HCT116 (cell line): ENCODE measurements around the gene NEURL1B. TPM values are rescaled to one million over a fixed set of nuclear protein-coding genes. Genes with fewer than 3 reads are reported as not detected.

Experiments used
- ATAC-seq: fragments of 200-7000 bp; cut with Tn5 transposase; 2 replicates; pipeline ENCODE4 v1.9.1; 2020; ENCODE audit warnings: mild to moderate bottlenecking, moderate library complexity
- BruUV-seq: library from RNA; stranded (reverse); fragments of 400-500 nt; replicated peaks from 2 replicates; lab custom pipeline; 2021; lab: Mats Ljungman, UMichigan
- CTCF ChIA-PET: fragments of 300-600 bp; sonication (Branson Sonifier 250); formaldehyde crosslinking; loops from one replicate; lab custom pipeline; 2021; ENCODE audit warnings: antibody characterized with exemption; lab: Charles Lee
- POLR2A ChIA-PET: fragments of 300-600, 350-600 bp; sonication (Branson Sonifier 250); formaldehyde crosslinking; loops from one replicate; lab custom pipeline; 2021; ENCODE audit warnings: antibody characterized with exemption; lab: Charles Lee
- RAD21 ChIA-PET, 2 experiments: fragments of 300-600 bp; sonication (Branson Sonifier 250); formaldehyde crosslinking; loops; one replicate each; lab custom pipeline; 2023; ENCODE audit warnings: low total read pairs in 2 of 2; ENCODE audit not compliant: uncharacterized antibody in 2 of 2, unreplicated experiment in 2 of 2, low non-redundant PET in 1 of 2; lab: Charles Lee
- DNase-seq: peaks from one replicate; pipeline ENCODE4 v3.0.0-alpha.2; 2010; ENCODE audit warnings: low read depth, low spot score
- H2AFZ ChIP-seq: fragments of 200-600 bp; shearing (Covaris generic), sonication (generic); 2 replicates; pipeline ENCODE4 v1.6.1; 2017; ENCODE audit warnings: low read depth, mixed run types, mixed read lengths, antibody characterized with exemption, low read length; ENCODE audit not compliant: poor library complexity, severe bottlenecking
- H3K27ac ChIP-seq: 2 replicates; pipeline ENCODE4 v1.5.1; 2012; ENCODE audit warnings: low read depth, low read length
- H3K27me3 ChIP-seq: fragments of 200-600 bp; sonication (generic); 2 replicates; pipeline ENCODE4 v1.6.1; 2016; ENCODE audit warnings: mixed run types, low read length, mixed read lengths; ENCODE audit not compliant: insufficient read depth
- H3K36me3 ChIP-seq, 2 experiments: fragments of 200-500 bp in 1 of 2; fragments of 200-600 bp in 1 of 2; sonication (Bioruptor generic) in 1 of 2; sonication (generic) in 1 of 2; 2 replicates each; pipeline versions ENCODE4 v1.5.1 to v1.6.1; 2014 to 2016; ENCODE audit warnings: low read length in 2 of 2, inconsistent platforms in 1 of 2, mixed read lengths in 1 of 2, mixed run types in 1 of 2; ENCODE audit not compliant: insufficient read depth in 2 of 2, control insufficient read depth in 1 of 2
- H3K4me1 ChIP-seq, 2 experiments: fragments of 200-600 bp in 1 of 2; sonication (generic) in 1 of 2; 2 replicates each; pipeline versions ENCODE4 v1.5.1 to v1.6.1; 2012 to 2017; ENCODE audit warnings: low read length in 2 of 2, inconsistent platforms in 1 of 2, mild to moderate bottlenecking in 1 of 2, mixed read lengths in 1 of 2, mixed run types in 1 of 2, moderate library complexity in 1 of 2; ENCODE audit not compliant: insufficient read depth in 2 of 2, control insufficient read depth in 1 of 2
- H3K4me2 ChIP-seq: fragments of 200-600 bp; sonication (generic); 2 replicates; pipeline ENCODE4 v1.6.1; 2017; ENCODE audit warnings: mixed run types, low read length, mixed read lengths
- H3K4me3 ChIP-seq, 2 experiments: fragments of 200-600 bp in 1 of 2; sonication (generic) in 1 of 2; replicated peaks in 1 of 2; 2 replicates each; pipeline ENCODE4 v1.5.1; 2011 to 2016; ENCODE audit warnings: low read length in 2 of 2, control low read depth in 1 of 2, low read depth in 1 of 2, mild to moderate bottlenecking in 1 of 2, mixed read lengths in 1 of 2, mixed run types in 1 of 2
- H3K79me2 ChIP-seq: fragments of 200-600 bp; sonication (generic); 2 replicates; pipeline ENCODE4 v1.6.1; 2017; ENCODE audit warnings: mild to moderate bottlenecking, mixed run types, low read length, moderate library complexity, mixed read lengths; ENCODE audit not compliant: insufficient read depth
- H3K9ac ChIP-seq: fragments of 200-600 bp; sonication (generic); 2 replicates; pipeline ENCODE4 v1.6.1; 2016; ENCODE audit warnings: low read length, mixed read lengths
- H3K9me2 ChIP-seq: fragments of 200-600 bp; sonication (generic), shearing (Covaris generic); 2 replicates; pipeline ENCODE4 v1.6.1; 2017; ENCODE audit warnings: mixed run types, mild to moderate bottlenecking, moderate library complexity; ENCODE audit not compliant: insufficient read depth
- H3K9me3 ChIP-seq, 2 experiments: fragments of 200-500 bp in 1 of 2; fragments of 200-600 bp in 1 of 2; sonication (Bioruptor generic) in 1 of 2; sonication (generic) in 1 of 2; 2 replicates each; pipeline ENCODE4 v1.6.1; 2014 to 2017; ENCODE audit warnings: low read length in 2 of 2, mixed read lengths in 2 of 2, inconsistent platforms in 1 of 2, low read depth in 1 of 2, mild to moderate bottlenecking in 1 of 2, mixed run types in 1 of 2, moderate library complexity in 1 of 2; ENCODE audit not compliant: control insufficient read depth in 1 of 2, insufficient read depth in 1 of 2
- H4K20me1 ChIP-seq: fragments of 200-600 bp; sonication (generic), shearing (Covaris generic); 2 replicates; pipeline ENCODE4 v1.6.1; 2017; ENCODE audit warnings: mixed run types, mild to moderate bottlenecking, moderate library complexity; ENCODE audit not compliant: insufficient read depth
- ATF3 ChIP-seq: IDR thresholded peaks from 2 replicates; pipeline ENCODE4 v1.6.1; 2012
- CEBPB ChIP-seq: IDR thresholded peaks from 2 replicates; pipeline ENCODE4 v1.6.1; 2012; ENCODE audit warnings: low read depth
- EGR1 ChIP-seq: IDR thresholded peaks from 2 replicates; pipeline ENCODE4 v1.6.1; 2012; ENCODE audit warnings: low read depth
- ELF1 ChIP-seq: IDR thresholded peaks from 2 replicates; pipeline ENCODE4 v1.6.1; 2012; ENCODE audit warnings: low read depth, borderline replicate concordance
- EZH2 ChIP-seq: fragments of 200-600 bp; sonication (generic); IDR thresholded peaks from 2 replicates; pipeline ENCODE4 v1.6.1; 2017; ENCODE audit warnings: antibody characterized with exemption, mixed run types
- EZH2phosphoT487 ChIP-seq: fragments of 200-600 bp; IDR thresholded peaks from 2 replicates; pipeline ENCODE4 v1.6.1; 2018; ENCODE audit warnings: antibody characterized with exemption, borderline replicate concordance
- FOSL1 ChIP-seq: IDR thresholded peaks from 2 replicates; pipeline ENCODE4 v1.6.1; 2012; ENCODE audit warnings: low read depth
- JUND ChIP-seq: IDR thresholded peaks from 2 replicates; pipeline ENCODE4 v1.6.1; 2012
- POLR2A ChIP-seq: IDR thresholded peaks from 2 replicates; pipeline ENCODE4 v1.7.0; 2011; ENCODE audit warnings: borderline replicate concordance; ENCODE audit not compliant: insufficient read depth, insufficient read length; ENCODE audit errors: extremely low read depth
- POLR2AphosphoS5 ChIP-seq: IDR thresholded peaks from 2 replicates; pipeline ENCODE4 v1.6.1; 2011; ENCODE audit warnings: mild to moderate bottlenecking, low read depth, low read length, moderate library complexity
- SIN3A ChIP-seq: IDR thresholded peaks from 2 replicates; pipeline ENCODE4 v1.6.1; 2012; ENCODE audit warnings: low read depth
- SP1 ChIP-seq: IDR thresholded peaks from 2 replicates; pipeline ENCODE4 v1.6.1; 2012; ENCODE audit warnings: low read depth
- SRF ChIP-seq: IDR thresholded peaks from 2 replicates; pipeline ENCODE4 v1.6.1; 2012; ENCODE audit warnings: low read depth
- YY1 ChIP-seq: IDR thresholded peaks from 2 replicates; pipeline ENCODE4 v1.6.1; 2011; ENCODE audit warnings: low read length, low read depth, moderate library complexity, mild to moderate bottlenecking; ENCODE audit not compliant: insufficient replicate concordance; ENCODE audit errors: extremely low read depth
- ZNF274 ChIP-seq: fragments of 200-500 bp; sonication (Bioruptor generic); IDR thresholded peaks from 2 replicates; pipeline ENCODE4 v1.6.1; 2014; ENCODE audit warnings: mild to moderate bottlenecking, low read depth, low read length, inconsistent platforms
- intact Hi-C: fragments of 100-400 bp; cut with micrococcal nuclease; formaldehyde crosslinking; loops from 2 replicates; pipeline ENCODE4 v1.10.0; 2022
- total RNA-seq: library from RNA; stranded (reverse); gene quantifications from one replicate; pipeline ENCODE4 v1.2.1, GENCODE V29; 2021; ENCODE audit not compliant: unreplicated experiment
- TF ChIP-seq, protein P1 (sequence below): IDR thresholded peaks from 2 replicates; pipeline ENCODE4 v1.6.1; 2011; ENCODE audit warnings: mild to moderate bottlenecking, low read length, moderate library complexity; ENCODE audit not compliant: insufficient replicate concordance; ENCODE audit errors: extremely low read depth

NEURL1B gene
- total RNA-seq, 1 experiment from 2014 or later: 5.8 TPM

- no peak for DNase-seq
- intact Hi-C loops: no loop called here
- Histone ChIP-seq H3K27me3 (no peaks in the 10 kb centered on the region), H3K79me2 (no peaks in the 10 kb centered on the region), H3K4me1 (peaks cover 0 to 9% of the 10 kb centered on the region in 2 experiments; a peak in 1 of 4 replicates), H3K4me3 (no peak overlapping the region), H3K9me2 (no peaks in the 10 kb centered on the region), H3K9ac (no peak overlapping the region), H3K27ac (no peak overlapping the region), H3K4me2 (no peak overlapping the region), H2AFZ (no peak overlapping the region), H3K36me3 (no peaks in the 10 kb centered on the region), H4K20me1 (no peaks in the 10 kb centered on the region), H3K9me3 (no peaks in the 10 kb centered on the region)
- ChIA-PET RAD21 (no interaction called here), CTCF (no interaction called here), POLR2A (no interaction called here)
- ATAC-seq: no peak
- BruUV-seq: no TSS peak
- TF ChIP-seq ATF3 (no peak), EZH2 (no peak), SIN3A (no peak), SRF (no peak), ELF1 (no peak), YY1 (no peak), SP1 (no peak), POLR2A (no peak), CEBPB (no peak), JUND (no peak), EGR1 (no peak), FOSL1 (no peak), ZNF274 (no peak), POLR2AphosphoS5 (no peak), EZH2phosphoT487 (no peak)
- TF ChIP-seq, protein P1, sequence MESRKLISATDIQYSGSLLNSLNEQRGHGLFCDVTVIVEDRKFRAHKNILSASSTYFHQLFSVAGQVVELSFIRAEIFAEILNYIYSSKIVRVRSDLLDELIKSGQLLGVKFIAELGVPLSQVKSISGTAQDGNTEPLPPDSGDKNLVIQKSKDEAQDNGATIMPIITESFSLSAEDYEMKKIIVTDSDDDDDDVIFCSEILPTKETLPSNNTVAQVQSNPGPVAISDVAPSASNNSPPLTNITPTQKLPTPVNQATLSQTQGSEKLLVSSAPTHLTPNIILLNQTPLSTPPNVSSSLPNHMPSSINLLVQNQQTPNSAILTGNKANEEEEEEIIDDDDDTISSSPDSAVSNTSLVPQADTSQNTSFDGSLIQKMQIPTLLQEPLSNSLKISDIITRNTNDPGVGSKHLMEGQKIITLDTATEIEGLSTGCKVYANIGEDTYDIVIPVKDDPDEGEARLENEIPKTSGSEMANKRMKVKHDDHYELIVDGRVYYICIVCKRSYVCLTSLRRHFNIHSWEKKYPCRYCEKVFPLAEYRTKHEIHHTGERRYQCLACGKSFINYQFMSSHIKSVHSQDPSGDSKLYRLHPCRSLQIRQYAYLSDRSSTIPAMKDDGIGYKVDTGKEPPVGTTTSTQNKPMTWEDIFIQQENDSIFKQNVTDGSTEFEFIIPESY: no peak
- TF ChIP-seq, all 23 proteins: peak for 0
Measured at GRCh38 chr5:172659570-172659908, 18.5 kb downstream of the NEURL1B start.
